Adipocyte (in vitro differentiated cells): ENCODE measurements around the gene MAN1B1.
"Not testable (repeated sequence)": the region's sequence is repeated elsewhere in the genome, so short reads cannot be mapped to it uniquely, and the experiment has no call there.

Experiments used
- DNase-seq: peaks from one replicate; pipeline ENCODE4 v3.0.0-alpha.2; 2015; ENCODE audit warnings: low read depth
- H3K27me3 ChIP-seq: replicated peaks from 2 replicates; pipeline ENCODE4 v1.7.0; 2013; ENCODE audit warnings: mild to moderate bottlenecking, low read length, moderate library complexity; ENCODE audit not compliant: control insufficient read depth, insufficient read depth
- H3K36me3 ChIP-seq: 2 replicates; pipeline ENCODE4 v1.7.0; 2013; ENCODE audit warnings: low read length, mild to moderate bottlenecking, moderate library complexity; ENCODE audit not compliant: control insufficient read depth, insufficient read depth, severe bottlenecking
- H3K4me1 ChIP-seq: 2 replicates; pipeline ENCODE4 v1.7.0; 2013; ENCODE audit warnings: mild to moderate bottlenecking, low read length, moderate library complexity; ENCODE audit not compliant: control insufficient read depth, insufficient read depth
- H3K4me3 ChIP-seq: 2 replicates; pipeline ENCODE4 v1.7.0; 2013; ENCODE audit warnings: mild to moderate bottlenecking, low read length, moderate library complexity
- H3K9ac ChIP-seq: 2 replicates; pipeline ENCODE4 v1.7.0; 2013; ENCODE audit warnings: mild to moderate bottlenecking, low read length, moderate library complexity
- H3K9me3 ChIP-seq: 2 replicates; pipeline ENCODE4 v1.7.0; 2013; ENCODE audit warnings: mild to moderate bottlenecking, low read length, moderate library complexity; ENCODE audit not compliant: control insufficient read depth

The MAN1B1 gene

GRCh38 chr9:137111788-137112563 is 25.2 kb downstream of the MAN1B1 start:
- H3K4me1 ChIP-seq, result peaks cover 4% of the 10 kb centered on the region
- no peak for DNase-seq

GRCh38 chr9:137112564-137113384 is 26.0 kb downstream of the MAN1B1 start:
- no peak for DNase-seq
- H3K9me3 ChIP-seq, result no peaks in the 10 kb centered on the region
- H3K9ac ChIP-seq, result no peak overlapping the region
- H3K4me1 ChIP-seq, result peaks cover 8% of the 10 kb centered on the region
- peaks cover 25% of the 10 kb centered on the region for H3K36me3 ChIP-seq
- no peak overlapping the region for H3K4me3 ChIP-seq
- no peaks in the 10 kb centered on the region for H3K27me3 ChIP-seq

More at GRCh38 chr9:137111788-137112563, 25.2 kb downstream of the MAN1B1 start:
- no peaks in the 10 kb centered on the region for H3K27me3 ChIP-seq
- H3K9me3 ChIP-seq, result no peaks in the 10 kb centered on the region
- no peak overlapping the region for H3K4me3 ChIP-seq
- no peak overlapping the region for H3K9ac ChIP-seq
- peaks cover 31% of the 10 kb centered on the region for H3K36me3 ChIP-seq

- DNase-seq, result no peak
- peaks cover 8% of the 10 kb centered on the region for H3K4me1 ChIP-seq
- H3K9me3 ChIP-seq, result no peaks in the 10 kb centered on the region
- H3K27me3 ChIP-seq, result no peaks in the 10 kb centered on the region
- H3K9ac ChIP-seq, result no peak overlapping the region
- peaks cover 18% of the 10 kb centered on the region for H3K36me3 ChIP-seq
- H3K4me3 ChIP-seq, result no peak overlapping the region
These were observed 26.8 kb downstream of the MAN1B1 start for GRCh38 chr9:137113385-137114159.

- Histone ChIP-seq H3K36me3 (peaks cover 11% of the 10 kb centered on the region), H3K4me1 (peaks cover 8% of the 10 kb centered on the region), H3K9me3 (no peaks in the 10 kb centered on the region), H3K4me3 (peak overlapping the region; percentile 73), H3K9ac (peak overlapping the region; percentile 39), H3K27me3 (no peaks in the 10 kb centered on the region)
- DNase-seq, result no peak
These were observed 27.4 kb downstream of the MAN1B1 start for GRCh38 chr9:137114220-137114612.

- no peaks in the 10 kb centered on the region for H3K27me3 ChIP-seq
- peaks cover 8% of the 10 kb centered on the region for H3K4me1 ChIP-seq
- H3K9me3 ChIP-seq, result no peaks in the 10 kb centered on the region
- H3K9ac ChIP-seq, result peak within 1 kb of the TSS; percentile 49
- peaks cover 10% of the 10 kb centered on the region for H3K36me3 ChIP-seq
- peak within 1 kb of the TSS; percentile 73 for H3K4me3 ChIP-seq
- DNase-seq, result peak; percentile 82
These were observed 28.0 kb downstream of the MAN1B1 start, which contains the start of gene DPP7 for GRCh38 chr9:137114613-137115393. Gene DPP7 (minus strand): TSS chr9:137114733. CDS start chr9:137114713, 20 bp downstream.

- Histone ChIP-seq H3K9me3 (no peaks in the 10 kb centered on the region), H3K4me3 (no peak overlapping the region), H3K27me3 (no peaks in the 10 kb centered on the region), H3K4me1 (peaks cover 8% of the 10 kb centered on the region), H3K9ac (no peak overlapping the region), H3K36me3 (peaks cover 5% of the 10 kb centered on the region)
- DNase-seq, result no peak
These were observed 28.7 kb downstream of the MAN1B1 start for GRCh38 chr9:137115394-137116026.

- no peak overlapping the region for H3K4me3 ChIP-seq
- H3K9me3 ChIP-seq, result no peaks in the 10 kb centered on the region
- H3K27me3 ChIP-seq, result no peaks in the 10 kb centered on the region
- H3K4me1 ChIP-seq, result peaks cover 8% of the 10 kb centered on the region
- no peak overlapping the region for H3K9ac ChIP-seq
- H3K36me3 ChIP-seq, result no peaks in the 10 kb centered on the region
- DNase-seq, result no peak
These were observed 29.3 kb downstream of the MAN1B1 start for GRCh38 chr9:137116027-137116507.

- no peak overlapping the region for H3K9ac ChIP-seq
- no peaks in the 10 kb centered on the region for H3K9me3 ChIP-seq
- H3K36me3 ChIP-seq, result no peaks in the 10 kb centered on the region
- H3K27me3 ChIP-seq, result no peaks in the 10 kb centered on the region
- H3K4me1 ChIP-seq, result peaks cover 8% of the 10 kb centered on the region
- no peak for DNase-seq
- H3K4me3 ChIP-seq, result no peak overlapping the region
These were observed 29.9 kb downstream of the MAN1B1 start for GRCh38 chr9:137116728-137117127.

- Histone ChIP-seq H3K4me1 (peaks cover 8% of the 10 kb centered on the region), H3K4me3 (no peak overlapping the region), H3K9me3 (no peaks in the 10 kb centered on the region), H3K27me3 (no peaks in the 10 kb centered on the region), H3K9ac (no peak overlapping the region), H3K36me3 (no peaks in the 10 kb centered on the region)
- DNase-seq, result no peak
These were observed 30.5 kb downstream of the MAN1B1 start for GRCh38 chr9:137117269-137117731.

- not testable (repeated sequence) for H3K27me3 ChIP-seq, H3K4me1 ChIP-seq, DNase-seq, H3K4me3 ChIP-seq, H3K36me3 ChIP-seq, H3K9ac ChIP-seq, H3K9me3 ChIP-seq
These were observed 31.4 kb downstream of the MAN1B1 start for GRCh38 chr9:137118092-137118603.
